ENCODE measurements around the gene ZNF827. TPM values are rescaled to one million over a fixed set of nuclear protein-coding genes. Genes with fewer than 3 reads are reported as not detected.

Gene ZNF827
- total RNA-seq, 1 experiment from 2014 or later: 9.8 TPM

DNA sequence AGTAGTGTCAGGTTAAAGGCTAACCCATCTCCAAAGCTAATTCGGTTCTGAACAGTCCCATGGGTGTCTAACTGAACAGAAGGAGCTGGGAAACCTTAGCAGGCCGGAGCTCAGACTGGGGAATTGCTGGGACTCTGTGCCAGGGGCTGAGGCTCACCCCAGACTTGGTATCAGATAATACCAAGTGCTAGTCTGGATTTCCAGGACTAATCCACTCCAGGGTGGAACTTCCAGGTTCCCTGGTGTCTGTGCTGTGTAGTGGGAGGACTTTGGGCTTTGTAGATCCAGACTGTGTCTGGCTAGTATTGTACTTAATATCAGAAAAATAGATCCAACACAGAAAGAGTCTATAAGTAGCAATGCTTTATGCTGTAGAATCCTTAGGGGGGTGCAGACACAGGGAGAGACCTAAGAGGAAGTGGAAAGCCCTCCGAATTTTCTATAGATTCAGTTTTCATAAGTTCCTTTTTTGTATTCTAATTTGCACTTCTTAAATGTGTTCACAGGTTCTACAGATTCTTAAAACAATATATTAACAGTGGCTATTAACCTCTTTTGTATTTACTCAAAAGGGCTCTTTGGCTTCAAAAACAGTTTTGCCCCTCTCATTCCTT, 4.1 kb downstream of the ZNF827 start:
- H2AFZ ChIP-seq (ENCODE audit: low read length): no peak overlapping the region
- no peaks in the 10 kb centered on the region for H3K9me3 ChIP-seq (ENCODE audit: low read length)
- ATAC-seq: no peak
- peaks cover 71% of the 10 kb centered on the region for H3K79me2 ChIP-seq (ENCODE audit: low read length)
- ChIA-PET CTCF (no interaction called here), POLR2A (ENCODE audit: unreplicated experiment) (no interaction called here)
- no peaks in the 10 kb centered on the region for H3K9me2 ChIP-seq (replicated peaks; ENCODE audit: low read length)
- peaks cover 4% of the 10 kb centered on the region for H3F3A ChIP-seq (ENCODE audit: low read length, unreplicated experiment)
- DNase-seq: no peak
- H3K27ac ChIP-seq (ENCODE audit: low read length): no peak overlapping the region
- no peak overlapping the region for H3K9ac ChIP-seq (ENCODE audit: low read length)
- H3K4me1 ChIP-seq (ENCODE audit: insufficient read depth, low read length): peaks cover 23% of the 10 kb centered on the region
- TF ChIP-seq, protein P1, sequence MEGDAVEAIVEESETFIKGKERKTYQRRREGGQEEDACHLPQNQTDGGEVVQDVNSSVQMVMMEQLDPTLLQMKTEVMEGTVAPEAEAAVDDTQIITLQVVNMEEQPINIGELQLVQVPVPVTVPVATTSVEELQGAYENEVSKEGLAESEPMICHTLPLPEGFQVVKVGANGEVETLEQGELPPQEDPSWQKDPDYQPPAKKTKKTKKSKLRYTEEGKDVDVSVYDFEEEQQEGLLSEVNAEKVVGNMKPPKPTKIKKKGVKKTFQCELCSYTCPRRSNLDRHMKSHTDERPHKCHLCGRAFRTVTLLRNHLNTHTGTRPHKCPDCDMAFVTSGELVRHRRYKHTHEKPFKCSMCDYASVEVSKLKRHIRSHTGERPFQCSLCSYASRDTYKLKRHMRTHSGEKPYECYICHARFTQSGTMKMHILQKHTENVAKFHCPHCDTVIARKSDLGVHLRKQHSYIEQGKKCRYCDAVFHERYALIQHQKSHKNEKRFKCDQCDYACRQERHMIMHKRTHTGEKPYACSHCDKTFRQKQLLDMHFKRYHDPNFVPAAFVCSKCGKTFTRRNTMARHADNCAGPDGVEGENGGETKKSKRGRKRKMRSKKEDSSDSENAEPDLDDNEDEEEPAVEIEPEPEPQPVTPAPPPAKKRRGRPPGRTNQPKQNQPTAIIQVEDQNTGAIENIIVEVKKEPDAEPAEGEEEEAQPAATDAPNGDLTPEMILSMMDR (conservative IDR thresholded peaks at IDR 0.05; ENCODE audit: low read depth, low read length): no peak
- no peak for TF ChIP-seq EZH2phosphoT487 (IDR thresholded peaks at IDR 0.05; ENCODE audit: borderline replicate concordance, low read length)
- no peak for TF ChIP-seq EZH2 (IDR thresholded peaks at IDR 0.05; ENCODE audit: low read length, unreplicated experiment)
- intact Hi-C loops (cut with micrococcal nuclease): loop anchor here (5.0 kb wide), 5 partner anchors 152 to 752 kb away; partner anchors contain the start of genes LSM6 and OTUD4
- H3K36me3 ChIP-seq (ENCODE audit: low read depth, low read length): no peaks in the 10 kb centered on the region
- BruUV-seq (replicated peaks): no TSS peak
- H3K4me2 ChIP-seq (ENCODE audit: low read length): 0 out of 2 replicates have a peak overlapping the region, but pooled peaks have one; percentile 88
- no peaks in the 10 kb centered on the region for H3K27me3 ChIP-seq (ENCODE audit: low read length)
- no peaks in the 10 kb centered on the region for H4K20me1 ChIP-seq (ENCODE audit: low read length)
- H3K4me3 ChIP-seq (ENCODE audit: low read length): no peak overlapping the region; the same call in 1 of the 2 replicates

DNA sequence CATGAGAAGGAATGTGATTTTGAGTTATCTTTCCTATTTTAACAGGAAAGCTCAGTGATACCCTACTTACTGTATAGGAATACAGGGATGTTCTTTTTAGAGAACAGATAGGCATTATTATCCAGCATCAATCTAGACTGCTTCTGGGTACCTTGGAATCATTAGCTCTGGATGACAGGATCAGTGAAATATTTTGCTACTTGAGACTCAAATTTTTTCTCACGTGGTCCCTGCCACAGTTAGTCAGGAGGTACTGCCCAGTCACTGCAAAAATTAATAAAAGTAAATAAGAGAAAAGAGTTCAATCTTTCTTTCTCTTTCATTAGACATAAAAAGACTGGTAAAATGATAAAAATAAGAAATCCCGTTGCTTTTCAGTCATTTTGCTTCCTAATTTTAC, 5.5 kb downstream of the ZNF827 start:
- no peak overlapping the region for H3K27ac ChIP-seq (ENCODE audit: low read length)
- no peaks in the 10 kb centered on the region for H3K9me2 ChIP-seq (replicated peaks; ENCODE audit: low read length)
- H3K27me3 ChIP-seq (ENCODE audit: low read length): no peaks in the 10 kb centered on the region
- no peaks in the 10 kb centered on the region for H3F3A ChIP-seq (ENCODE audit: low read length, unreplicated experiment)
- CTCF ChIA-PET: no interaction called here
- ATAC-seq (no peak), DNase-seq (no peak)
- TF ChIP-seq EZH2phosphoT487 (IDR thresholded peaks at IDR 0.05; ENCODE audit: borderline replicate concordance, low read length) (no peak), EZH2 (IDR thresholded peaks at IDR 0.05; ENCODE audit: low read length, unreplicated experiment) (no peak)
- TF ChIP-seq, protein P1 (conservative IDR thresholded peaks at IDR 0.05; ENCODE audit: low read depth, low read length): no peak
- H3K4me3 ChIP-seq (ENCODE audit: low read length): no peak overlapping the region
- no peak overlapping the region for H3K4me2 ChIP-seq (ENCODE audit: low read length)
- H3K9me3 ChIP-seq (ENCODE audit: low read length): no peaks in the 10 kb centered on the region
- H4K20me1 ChIP-seq (ENCODE audit: low read length): no peaks in the 10 kb centered on the region
- POLR2A ChIA-PET (ENCODE audit: unreplicated experiment): no interaction called here
- no peak overlapping the region for H2AFZ ChIP-seq (ENCODE audit: low read length)
- H3K9ac ChIP-seq (ENCODE audit: low read length): no peak overlapping the region
- H3K36me3 ChIP-seq (ENCODE audit: low read depth, low read length): no peaks in the 10 kb centered on the region
- no TSS peak for BruUV-seq (replicated peaks)
- intact Hi-C loops (cut with micrococcal nuclease): no loop called here
- H3K4me1 ChIP-seq (ENCODE audit: insufficient read depth, low read length): peaks cover 23% of the 10 kb centered on the region
- H3K79me2 ChIP-seq (ENCODE audit: low read length): peaks cover 82% of the 10 kb centered on the region

- no peaks in the 10 kb centered on the region for H3K36me3 ChIP-seq (ENCODE audit: low read depth, low read length)
Observed at GRCh38 chr4:145931403-145931802, 7.2 kb downstream of the ZNF827 start.

More at GRCh38 chr4:145931403-145931802, 7.2 kb downstream of the ZNF827 start:
- Histone ChIP-seq H3F3A (ENCODE audit: low read length, unreplicated experiment) (no peaks in the 10 kb centered on the region), H3K4me1 (ENCODE audit: insufficient read depth, low read length) (peaks cover 23% of the 10 kb centered on the region), H3K27me3 (ENCODE audit: low read length) (no peaks in the 10 kb centered on the region), H3K4me3 (ENCODE audit: low read length) (no peak overlapping the region), H2AFZ (ENCODE audit: low read length) (no peak overlapping the region), H3K79me2 (ENCODE audit: low read length) (peaks cover 91% of the 10 kb centered on the region), H4K20me1 (ENCODE audit: low read length) (no peaks in the 10 kb centered on the region), H3K9me3 (ENCODE audit: low read length) (no peaks in the 10 kb centered on the region), H3K4me2 (ENCODE audit: low read length) (no peak overlapping the region), H3K9ac (ENCODE audit: low read length) (no peak overlapping the region), H3K9me2 (replicated peaks; ENCODE audit: low read length) (no peaks in the 10 kb centered on the region), H3K27ac (ENCODE audit: low read length) (no peak overlapping the region)
- intact Hi-C loops (cut with micrococcal nuclease): no loop called here
- TF ChIP-seq, protein P1 (conservative IDR thresholded peaks at IDR 0.05; ENCODE audit: low read depth, low read length): no peak
- TF ChIP-seq EZH2 (IDR thresholded peaks at IDR 0.05; ENCODE audit: low read length, unreplicated experiment) (no peak), EZH2phosphoT487 (IDR thresholded peaks at IDR 0.05; ENCODE audit: borderline replicate concordance, low read length) (no peak)
- ChIA-PET POLR2A (ENCODE audit: unreplicated experiment) (interaction anchor here (0.7 kb wide), 2 partner anchors 72 to 420 kb away, joined by 6 read pairs; no protein-coding TSS in a partner anchor), CTCF (no interaction called here)
- no TSS peak for BruUV-seq (replicated peaks)
- ATAC-seq (no peak), DNase-seq (no peak)

Measured in PC-3 (cell line).